Neuronal stem cell (in vitro differentiated cells): Measurements from ENCODE around the gene MAMLD1.
A peak's percentile ranks its signal among the peaks of the same experiment; 100 is the strongest.

Source experiments
- DNase-seq: peaks from one replicate; pipeline ENCODE4 v3.0.0-alpha.2; 2013; ENCODE audit warnings: low spot score
- H2AFZ ChIP-seq: one replicate; pipeline ENCODE4 v1.6.1; 2013; ENCODE audit warnings: mild to moderate bottlenecking, low read length, inconsistent platforms
- H2AK5ac ChIP-seq: 2 replicates; pipeline ENCODE4 v1.6.1; 2013; ENCODE audit warnings: low read depth, mild to moderate bottlenecking, inconsistent platforms, low read length, moderate library complexity, mixed read lengths
- H2BK120ac ChIP-seq: 2 replicates; pipeline ENCODE4 v1.6.1; 2013; ENCODE audit warnings: low read depth, mild to moderate bottlenecking, inconsistent platforms, low read length, moderate library complexity, mixed read lengths
- H2BK12ac ChIP-seq: one replicate; pipeline ENCODE4 v1.6.1; 2013; ENCODE audit warnings: low read length, inconsistent platforms
- H2BK15ac ChIP-seq: 2 replicates; pipeline ENCODE4 v1.6.1; 2013; ENCODE audit warnings: mild to moderate bottlenecking, low read length, inconsistent platforms, mixed read lengths
- H2BK5ac ChIP-seq: one replicate; pipeline ENCODE4 v1.6.1; 2013; ENCODE audit warnings: inconsistent platforms, mild to moderate bottlenecking, low read length, moderate library complexity
- H3K14ac ChIP-seq: one replicate; pipeline ENCODE4 v1.6.1; 2013; ENCODE audit warnings: low read length, inconsistent platforms
- H3K18ac ChIP-seq: 2 replicates; pipeline ENCODE4 v1.6.1; 2013; ENCODE audit warnings: low read length, inconsistent platforms
- H3K23ac ChIP-seq: 2 replicates; pipeline ENCODE4 v1.6.1; 2013; ENCODE audit warnings: low read depth, mild to moderate bottlenecking, mixed read lengths, low read length, inconsistent platforms; ENCODE audit not compliant: poor library complexity
- H3K27ac ChIP-seq: replicated peaks from 3 replicates; pipeline ENCODE4 v1.5.1; 2013; ENCODE audit warnings: low read length, inconsistent platforms
- H3K27me3 ChIP-seq, 3 experiments: 2 replicates each; pipeline ENCODE4 v1.6.1; 2013; ENCODE audit warnings: low read length in 3 of 3, mild to moderate bottlenecking in 2 of 3, inconsistent platforms in 1 of 3, low read depth in 1 of 3, mixed read lengths in 1 of 3, moderate library complexity in 1 of 3; ENCODE audit not compliant: control insufficient read depth in 3 of 3, insufficient read depth in 3 of 3
- H3K36me3 ChIP-seq, 2 donors: replicated peaks in 1 of 2; 2 replicates each; pipeline ENCODE4 v1.6.1; 2013; ENCODE audit warnings: low read length in 2 of 2; ENCODE audit not compliant: control insufficient read depth in 2 of 2, insufficient read depth in 2 of 2
- H3K4ac ChIP-seq: 2 replicates; pipeline ENCODE4 v1.6.1; 2013; ENCODE audit warnings: inconsistent platforms, mild to moderate bottlenecking, low read length, moderate library complexity
- H3K4me1 ChIP-seq, 2 donors: 1 replicate in 1 of 2; 2 replicates in 1 of 2; pipeline ENCODE4 v1.6.1; 2013; ENCODE audit warnings: low read length in 2 of 2, low read depth in 1 of 2; ENCODE audit not compliant: control insufficient read depth in 2 of 2, insufficient read depth in 1 of 2
- H3K4me2 ChIP-seq: one replicate; pipeline ENCODE4 v1.6.1; 2013; ENCODE audit warnings: mild to moderate bottlenecking, low read length, inconsistent platforms; ENCODE audit not compliant: insufficient read depth, poor library complexity, severe bottlenecking
- H3K4me3 ChIP-seq, 2 donors: 2 replicates each; pipeline ENCODE4 v1.5.1; 2013; ENCODE audit warnings: low read length in 2 of 2, mild to moderate bottlenecking in 2 of 2, inconsistent platforms in 1 of 2, moderate library complexity in 1 of 2
- H3K79me1 ChIP-seq: one replicate; pipeline ENCODE4 v1.6.1; 2013; ENCODE audit warnings: low read depth, mild to moderate bottlenecking, inconsistent platforms, low read length, moderate library complexity
- H3K9ac ChIP-seq: one replicate; pipeline ENCODE4 v1.6.1; 2013; ENCODE audit warnings: mild to moderate bottlenecking, low read depth, low read length, inconsistent platforms; ENCODE audit not compliant: poor library complexity
- H3K9me3 ChIP-seq, 2 donors: replicated peaks in 1 of 2; 2 replicates each; pipeline versions ENCODE3 to v1.6.1; 2013; ENCODE audit warnings: low read length in 2 of 2, mild to moderate bottlenecking in 2 of 2, inconsistent platforms in 1 of 2, low read depth in 1 of 2, mixed read lengths in 1 of 2, moderate library complexity in 1 of 2; ENCODE audit not compliant: control insufficient read depth in 2 of 2, insufficient read depth in 1 of 2
- H4K8ac ChIP-seq: one replicate; pipeline ENCODE4 v1.6.1; 2013; ENCODE audit warnings: low read depth, mild to moderate bottlenecking, inconsistent platforms, low read length, moderate library complexity
- H4K91ac ChIP-seq: one replicate; pipeline ENCODE4 v1.6.1; 2013; ENCODE audit warnings: low read length, low read depth, mild to moderate bottlenecking, inconsistent platforms; ENCODE audit not compliant: poor library complexity
- WGBS, 2 donors: extraction: QIAGEN DNeasy Blood & Tissue Kit; methylation state at CpG; one replicate each; pipeline ENCODE4 v1.1.7; 2013; ENCODE audit warnings: missing lambda C conversion rate in 2 of 2, mixed read lengths in 1 of 2; ENCODE audit not compliant: insufficient read length in 2 of 2, insufficient replicate concordance in 1 of 2; ENCODE audit errors: extremely low coverage in 2 of 2; 5-methylcytosine and 5-hydroxymethylcytosine counted together

Gene MAMLD1

GRCh38 chrX:150463566-150463965 lies 100.4 kb downstream of the MAMLD1 start:
- no peak for DNase-seq
- no peaks in the 10 kb centered on the region for H3K27me3 ChIP-seq
- no CpG with 5 or more reads among the region's 1 CpG for WGBS, 2 donors
- no peak overlapping the region for H3K18ac ChIP-seq
- no peak overlapping the region for H2BK120ac ChIP-seq
- H3K27ac ChIP-seq, result no peak overlapping the region
- H2AK5ac ChIP-seq, result no peak overlapping the region
- H2BK5ac ChIP-seq, result no peak overlapping the region
- H4K91ac ChIP-seq, result no peak overlapping the region
- H3K4ac ChIP-seq, result no peak overlapping the region
- H3K4me3 ChIP-seq, result no peak overlapping the region
- no peak overlapping the region for H2BK12ac ChIP-seq
- no peaks in the 10 kb centered on the region for H3K9me3 ChIP-seq
- no peak overlapping the region for H3K4me2 ChIP-seq
- peaks cover 2 to 3% of the 10 kb centered on the region in 2 donors for H3K4me1 ChIP-seq
- H4K8ac ChIP-seq, result no peak overlapping the region
- H3K79me1 ChIP-seq, result no peaks in the 10 kb centered on the region
- no peak overlapping the region for H2BK15ac ChIP-seq
- no peak overlapping the region for H3K9ac ChIP-seq
- no peak overlapping the region for H3K23ac ChIP-seq
- H3K14ac ChIP-seq, result no peak overlapping the region
- no peak overlapping the region for H2AFZ ChIP-seq
- H3K36me3 ChIP-seq, result no peaks in the 10 kb centered on the region

GRCh38 chrX:150464001-150464400 lies 100.9 kb downstream of the MAMLD1 start:
- Histone ChIP-seq H2BK12ac (no peak overlapping the region), H3K14ac (no peak overlapping the region), H3K27me3 (no peaks in the 10 kb centered on the region), H2BK120ac (no peak overlapping the region), H3K18ac (no peak overlapping the region), H3K9ac (no peak overlapping the region), H3K4me1 (peaks cover 2 to 3% of the 10 kb centered on the region in 2 donors), H2BK15ac (no peak overlapping the region), H4K91ac (no peak overlapping the region), H3K4ac (no peak overlapping the region), H2AK5ac (no peak overlapping the region), H3K23ac (no peak overlapping the region), H3K9me3 (no peaks in the 10 kb centered on the region), H3K79me1 (no peaks in the 10 kb centered on the region), H4K8ac (no peak overlapping the region), H3K27ac (no peak overlapping the region), H2AFZ (no peak overlapping the region), H2BK5ac (no peak overlapping the region), H3K4me3 (no peak overlapping the region), H3K4me2 (no peak overlapping the region), H3K36me3 (no peaks in the 10 kb centered on the region)
- WGBS, 2 donors, result no CpG with 5 or more reads among the region's 6 CpGs
- no peak for DNase-seq

DNA sequence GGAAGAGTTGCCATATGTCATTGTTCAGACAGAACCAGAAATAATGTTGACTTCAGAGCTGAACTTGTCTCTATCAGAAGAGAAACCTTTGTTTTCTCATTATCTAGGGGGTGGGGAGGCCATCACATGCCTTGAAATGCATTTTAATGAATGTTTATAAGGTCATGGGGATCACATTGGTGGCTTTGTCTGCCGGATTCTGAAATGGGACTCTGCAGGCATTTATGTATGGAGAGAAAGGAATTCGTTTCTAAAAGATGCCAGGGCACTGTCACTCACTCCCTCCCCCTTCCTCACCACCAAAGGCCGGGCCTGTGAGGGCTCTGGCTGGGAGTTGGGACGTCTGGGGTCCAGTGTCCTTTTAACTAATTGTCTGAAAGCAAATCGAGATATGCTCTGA lies 102.2 kb downstream of the MAMLD1 start:
- H3K4me3 ChIP-seq, result no peak overlapping the region
- no peak overlapping the region for H2BK12ac ChIP-seq
- H3K27me3 ChIP-seq, result no peaks in the 10 kb centered on the region
- no peak overlapping the region for H3K27ac ChIP-seq
- H3K4me1 ChIP-seq, result peaks cover 2 to 3% of the 10 kb centered on the region in 2 donors
- no peaks in the 10 kb centered on the region for H3K9me3 ChIP-seq
- H3K9ac ChIP-seq, result no peak overlapping the region
- no CpG with 5 or more reads among the region's 5 CpGs for WGBS, 2 donors
- H3K14ac ChIP-seq, result no peak overlapping the region
- H3K23ac ChIP-seq, result no peak overlapping the region
- DNase-seq, result no peak
- no peak overlapping the region for H2BK120ac ChIP-seq
- H3K4me2 ChIP-seq, result no peak overlapping the region
- no peak overlapping the region for H2BK15ac ChIP-seq
- no peaks in the 10 kb centered on the region for H3K79me1 ChIP-seq
- no peaks in the 10 kb centered on the region for H3K36me3 ChIP-seq
- no peak overlapping the region for H2BK5ac ChIP-seq
- H4K8ac ChIP-seq, result no peak overlapping the region
- H3K18ac ChIP-seq, result no peak overlapping the region
- H3K4ac ChIP-seq, result no peak overlapping the region
- H2AK5ac ChIP-seq, result no peak overlapping the region
- H4K91ac ChIP-seq, result no peak overlapping the region
- H2AFZ ChIP-seq, result peak overlapping the region; percentile 48

DNA sequence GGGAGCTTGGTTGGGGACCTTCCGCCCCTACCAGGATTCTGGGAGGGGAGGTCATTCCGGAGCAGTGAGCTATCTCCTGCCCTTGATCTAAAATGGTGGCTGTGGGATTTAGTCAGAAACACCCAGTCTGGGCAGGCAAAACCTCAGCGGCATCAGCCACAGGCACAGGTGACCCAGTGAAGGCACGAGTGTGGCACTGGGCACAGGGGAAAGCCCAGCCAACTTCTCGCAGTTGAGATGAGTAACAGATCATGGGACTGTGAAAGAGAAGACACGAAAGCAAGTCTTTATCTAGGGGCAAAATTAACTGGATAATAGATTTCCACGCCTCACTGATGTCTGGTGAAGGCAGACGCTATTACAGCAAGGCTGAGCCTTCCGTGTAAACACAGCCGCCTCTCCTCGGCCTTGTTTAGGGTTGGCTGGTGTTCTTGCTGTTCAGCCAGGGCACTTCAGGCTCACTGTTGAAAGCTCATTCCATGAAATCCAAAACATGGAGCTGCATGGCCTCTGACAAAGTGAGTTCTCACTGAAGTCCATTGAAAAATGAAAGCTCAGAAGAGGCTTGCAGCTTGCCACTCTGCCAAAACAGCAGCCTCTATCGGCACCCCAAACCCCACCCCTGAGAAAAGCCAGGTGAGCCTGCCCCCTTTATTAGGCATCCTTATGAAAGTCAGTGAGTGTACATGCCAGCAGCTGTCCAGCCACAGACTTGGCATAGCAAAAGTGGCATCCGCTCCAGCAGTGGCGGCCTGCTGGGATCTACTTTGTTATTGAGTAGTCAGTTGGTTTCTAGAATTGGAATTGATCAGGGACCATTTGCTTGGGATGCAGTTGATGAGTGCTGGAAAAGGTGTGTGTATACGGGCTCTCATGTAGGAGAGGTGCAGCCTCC lies 103.0 kb downstream of the MAMLD1 start:
- Histone ChIP-seq H3K9ac (no peak overlapping the region), H3K4ac (no peak overlapping the region), H3K27ac (no peak overlapping the region), H3K36me3 (no peaks in the 10 kb centered on the region), H3K4me2 (no peak overlapping the region), H2BK5ac (no peak overlapping the region), H2AFZ (peak overlapping the region; percentile 48), H4K8ac (no peak overlapping the region), H3K14ac (no peak overlapping the region), H3K18ac (no peak overlapping the region), H3K79me1 (no peaks in the 10 kb centered on the region), H4K91ac (no peak overlapping the region), H3K9me3 (no peaks in the 10 kb centered on the region), H3K23ac (no peak overlapping the region), H3K4me3 (no peak overlapping the region), H2BK12ac (no peak overlapping the region), H3K27me3 (peaks cover 0 to 3% (median 0%) of the 10 kb centered on the region in 3 experiments), H2BK15ac (no peak overlapping the region), H2AK5ac (no peak overlapping the region), H3K4me1 (peaks cover 2 to 3% of the 10 kb centered on the region in 2 donors), H2BK120ac (no peak overlapping the region)
- no peak for DNase-seq
- WGBS, 2 donors, result no CpG with 5 or more reads among the region's 15 CpGs
